Measurements from ENCODE around the gene AKR1D1. TPM values are rescaled to one million over a fixed set of nuclear protein-coding genes. Genes with fewer than 3 reads are reported as not detected.

Gene AKR1D1
- total and polyA plus RNA-seq, 2 of the 13 experiments (the other 11 are each of a cell fraction or from before 2014, with no cell fraction given): 6.9 to 37.0 TPM

GRCh38 chr7:138077809-138078208, 1.6 kb downstream of the AKR1D1 start (continued):
- TF ChIP-seq DBP (CRISPR knock-in tag; IDR thresholded peaks at IDR 0.05; ENCODE audit: not compliant biosample characterization) (no peak), TFDP2 (CRISPR knock-in tag; IDR thresholded peaks at IDR 0.05) (no peak), FOXA1 (IDR thresholded peaks at IDR 0.05) (no peak), FOXA1 (CRISPR knock-in tag; IDR thresholded peaks at IDR 0.05) (peak; percentile 53), MBNL3 (CRISPR knock-in tag; conservative IDR thresholded peaks at IDR 0.05) (no peak), HNF1B (CRISPR knock-in tag; IDR thresholded peaks at IDR 0.05) (0 out of 2 replicates have a peak, but pooled peaks have one; percentile 18), ZFP82 (CRISPR knock-in tag; IDR thresholded peaks at IDR 0.05; ENCODE audit: borderline replicate concordance) (no peak), SPEN (CRISPR knock-in tag; IDR thresholded peaks at IDR 0.05; ENCODE audit: low read depth) (no peak), POGZ (CRISPR knock-in tag; IDR thresholded peaks at IDR 0.05) (peak; percentile 80), SUZ12 (IDR thresholded peaks at IDR 0.05; ENCODE audit: low read depth, low read length) (no peak), RARG (CRISPR knock-in tag; IDR thresholded peaks at IDR 0.05; ENCODE audit: low read depth) (no peak), KDM5B (CRISPR knock-in tag; IDR thresholded peaks at IDR 0.05; ENCODE audit: borderline replicate concordance) (no peak), SKIL (CRISPR knock-in tag; IDR thresholded peaks at IDR 0.05; ENCODE audit: borderline replicate concordance) (peak; percentile 23; the same call in 1 of the 2 replicates), ZNF883 (CRISPR knock-in tag; IDR thresholded peaks at IDR 0.05; ENCODE audit: not compliant biosample characterization) (no peak), MNT (IDR thresholded peaks at IDR 0.05) (no peak), NR2C2 (CRISPR knock-in tag; IDR thresholded peaks at IDR 0.05; ENCODE audit: borderline replicate concordance) (peak; percentile 62; the same call in 1 of the 2 replicates), THAP11 (CRISPR knock-in tag; IDR thresholded peaks at IDR 0.05) (peak; percentile 45), LBX2 (CRISPR knock-in tag; IDR thresholded peaks at IDR 0.05; ENCODE audit: borderline replicate concordance) (no peak), ZFYVE20 (CRISPR knock-in tag; IDR thresholded peaks at IDR 0.05; ENCODE audit: borderline replicate concordance, low read depth) (no peak), SOX13 (IDR thresholded peaks at IDR 0.05) (no peak), SOX13 (CRISPR knock-in tag; conservative IDR thresholded peaks at IDR 0.05 in 1 of 2, IDR thresholded peaks at IDR 0.05 in 1 of 2) (peak in 1 of 2 experiments; percentile 41; a peak in 2 of 4 replicates), LCORL (IDR thresholded peaks at IDR 0.05) (no peak), LCORL (CRISPR knock-in tag; IDR thresholded peaks at IDR 0.05) (no peak), ZNF234 (CRISPR knock-in tag; conservative IDR thresholded peaks at IDR 0.05) (no peak)

All from HepG2 (cell line).